Activated CD8-positive, alpha-beta T cell treated with anti-CD3 and anti-CD28 coated beads for 36 hours (primary cell): Measurements from ENCODE around the gene MOB1B. TPM values are rescaled to one million over a fixed set of nuclear protein-coding genes. Genes with fewer than 3 reads are reported as not detected.

Source experiments
- ATAC-seq: fragments of 200-7000 bp; cut with Tn5 transposase; one replicate; pipeline ENCODE4 v1.10.0; 2021; ENCODE audit warnings: mild to moderate bottlenecking, moderate library complexity
- CTCF ChIA-PET: fragments of 350-600 bp; sonication (Branson Sonifier 250); formaldehyde crosslinking; loops from one replicate; lab custom pipeline; 2021; ENCODE audit warnings: antibody characterized with exemption; lab: Charles Lee
- POLR2A ChIA-PET: fragments of 350-600 bp; sonication (Branson Sonifier 250); formaldehyde crosslinking; loops from one replicate; lab custom pipeline; 2021; ENCODE audit warnings: antibody characterized with exemption; lab: Charles Lee
- DNase-seq: peaks from one replicate; pipeline ENCODE4 v3.0.0-alpha.2; 2020
- H3K27ac Mint-ChIP-seq: one replicate; pipeline ENCODE4 v1.8.0; 2021; ENCODE audit warnings: mild to moderate bottlenecking, mixed read lengths
- H3K27me3 Mint-ChIP-seq: one replicate; pipeline ENCODE4 v1.8.0; 2021; ENCODE audit warnings: mixed read lengths
- H3K36me3 Mint-ChIP-seq: one replicate; pipeline ENCODE4 v1.8.0; 2021; ENCODE audit warnings: low read depth, mixed read lengths
- H3K4me1 Mint-ChIP-seq: one replicate; pipeline ENCODE4 v1.8.0; 2021; ENCODE audit warnings: low read depth, mixed read lengths
- H3K4me3 Mint-ChIP-seq: one replicate; pipeline ENCODE4 v1.8.0; 2021; ENCODE audit warnings: mild to moderate bottlenecking, moderate library complexity, mixed read lengths
- H3K9me3 Mint-ChIP-seq: one replicate; pipeline ENCODE4 v1.8.0; 2021; ENCODE audit warnings: mixed read lengths
- intact Hi-C: fragments of 100-400 bp; cut with micrococcal nuclease; formaldehyde crosslinking; loops from one replicate; pipeline ENCODE4 v1.10.0; 2022
- total RNA-seq, 2 experiments: library from RNA; stranded (reverse); gene quantifications; one replicate each; pipeline ENCODE4 v1.2.3, GENCODE V29; 2021
- TF ChIP-seq, protein P1 (sequence below): fragments of 200-600 bp; IDR thresholded peaks from one replicate; pipeline ENCODE4 v1.8.0; 2022; ENCODE audit warnings: antibody characterized with exemption, mild to moderate bottlenecking

MOB1B gene
- total RNA-seq, 2 experiments from 2014 or later, result 14.9 to 19.7 TPM

GRCh38 chr4:70931347-70931746 is 29.2 kb downstream of the MOB1B start:
- TF ChIP-seq, protein P1, sequence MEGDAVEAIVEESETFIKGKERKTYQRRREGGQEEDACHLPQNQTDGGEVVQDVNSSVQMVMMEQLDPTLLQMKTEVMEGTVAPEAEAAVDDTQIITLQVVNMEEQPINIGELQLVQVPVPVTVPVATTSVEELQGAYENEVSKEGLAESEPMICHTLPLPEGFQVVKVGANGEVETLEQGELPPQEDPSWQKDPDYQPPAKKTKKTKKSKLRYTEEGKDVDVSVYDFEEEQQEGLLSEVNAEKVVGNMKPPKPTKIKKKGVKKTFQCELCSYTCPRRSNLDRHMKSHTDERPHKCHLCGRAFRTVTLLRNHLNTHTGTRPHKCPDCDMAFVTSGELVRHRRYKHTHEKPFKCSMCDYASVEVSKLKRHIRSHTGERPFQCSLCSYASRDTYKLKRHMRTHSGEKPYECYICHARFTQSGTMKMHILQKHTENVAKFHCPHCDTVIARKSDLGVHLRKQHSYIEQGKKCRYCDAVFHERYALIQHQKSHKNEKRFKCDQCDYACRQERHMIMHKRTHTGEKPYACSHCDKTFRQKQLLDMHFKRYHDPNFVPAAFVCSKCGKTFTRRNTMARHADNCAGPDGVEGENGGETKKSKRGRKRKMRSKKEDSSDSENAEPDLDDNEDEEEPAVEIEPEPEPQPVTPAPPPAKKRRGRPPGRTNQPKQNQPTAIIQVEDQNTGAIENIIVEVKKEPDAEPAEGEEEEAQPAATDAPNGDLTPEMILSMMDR, result no peak
- ChIA-PET POLR2A (no interaction called here), CTCF (interaction anchor here (0.9 to 1.3 kb wide), 3 partner anchors 12 to 63 kb away, joined by 3 to 4 read pairs (median 3); no protein-coding TSS in a partner anchor)
- Mint-ChIP-seq H3K4me1 (peaks cover 34% of the 10 kb centered on the region), H3K27me3 (no peaks in the 10 kb centered on the region), H3K27ac (no peak overlapping the region), H3K36me3 (peaks cover 8% of the 10 kb centered on the region), H3K4me3 (no peak overlapping the region), H3K9me3 (peaks cover 8% of the 10 kb centered on the region)
- intact Hi-C loops, result no loop called here
- ATAC-seq (no peak), DNase-seq (no peak)

DNA sequence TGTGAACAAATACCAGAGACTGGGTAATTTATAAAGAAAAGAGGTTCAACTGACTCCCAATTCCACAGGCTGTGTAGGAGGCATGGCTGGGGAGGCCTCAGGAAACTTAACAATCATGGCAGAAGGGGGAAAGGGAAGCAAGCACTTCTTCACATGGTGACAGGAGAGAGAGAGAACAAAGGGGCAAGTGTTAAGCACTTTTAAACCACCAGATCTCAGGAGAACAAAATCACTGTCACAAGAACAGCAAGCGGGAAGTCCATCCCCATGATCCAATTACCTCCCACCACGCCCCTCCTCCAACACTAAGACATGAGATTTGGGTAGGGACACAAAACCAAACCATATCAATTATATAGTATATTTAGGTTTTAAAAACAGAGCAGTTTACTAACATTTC is 30.8 kb downstream of the MOB1B start:
- no peak for DNase-seq
- no peaks in the 10 kb centered on the region for H3K27me3 Mint-ChIP-seq
- peaks cover 30% of the 10 kb centered on the region for H3K4me1 Mint-ChIP-seq
- ChIA-PET CTCF (no interaction called here), POLR2A (no interaction called here)
- peaks cover 10% of the 10 kb centered on the region for H3K36me3 Mint-ChIP-seq
- H3K4me3 Mint-ChIP-seq, result no peak overlapping the region
- ATAC-seq, result no peak
- intact Hi-C loops, result no loop called here
- no peak overlapping the region for H3K27ac Mint-ChIP-seq
- TF ChIP-seq, protein P1, result no peak
- peaks cover 6% of the 10 kb centered on the region for H3K9me3 Mint-ChIP-seq

GRCh38 chr4:70935038-70935695 is 33.0 kb downstream of the MOB1B start:
- DNase-seq, result no peak
- CTCF ChIA-PET, result no interaction called here
- H3K4me3 Mint-ChIP-seq, result no peak overlapping the region
- TF ChIP-seq, protein P1, result no peak
- POLR2A ChIA-PET, result interaction anchor here (0.6 kb wide), 1 partner anchor 27 kb away, joined by 4 read pairs; no protein-coding TSS in a partner anchor
- peaks cover 10% of the 10 kb centered on the region for H3K36me3 Mint-ChIP-seq
- peaks cover 31% of the 10 kb centered on the region for H3K4me1 Mint-ChIP-seq
- intact Hi-C loops, result no loop called here
- H3K27ac Mint-ChIP-seq, result no peak overlapping the region
- peaks cover 6% of the 10 kb centered on the region for H3K9me3 Mint-ChIP-seq
- H3K27me3 Mint-ChIP-seq, result no peaks in the 10 kb centered on the region
- ATAC-seq, result no peak

GRCh38 chr4:70936200-70936787 is 34.1 kb downstream of the MOB1B start:
- DNase-seq (no peak), ATAC-seq (peak; percentile 42)
- ChIA-PET CTCF (interaction anchor here (1.0 kb wide), 1 partner anchor 15 kb away, joined by 3 read pairs; no protein-coding TSS in a partner anchor), POLR2A (interaction anchor here (0.6 kb wide), 1 partner anchor 29 kb away, joined by 4 read pairs; no protein-coding TSS in a partner anchor)
- intact Hi-C loops, result no loop called here
- no peak overlapping the region for H3K4me3 Mint-ChIP-seq
- TF ChIP-seq, protein P1, result no peak
- no peaks in the 10 kb centered on the region for H3K27me3 Mint-ChIP-seq
- H3K36me3 Mint-ChIP-seq, result peaks cover 12% of the 10 kb centered on the region
- no peak overlapping the region for H3K27ac Mint-ChIP-seq
- peaks cover 6% of the 10 kb centered on the region for H3K9me3 Mint-ChIP-seq
- peaks cover 22% of the 10 kb centered on the region for H3K4me1 Mint-ChIP-seq

DNA sequence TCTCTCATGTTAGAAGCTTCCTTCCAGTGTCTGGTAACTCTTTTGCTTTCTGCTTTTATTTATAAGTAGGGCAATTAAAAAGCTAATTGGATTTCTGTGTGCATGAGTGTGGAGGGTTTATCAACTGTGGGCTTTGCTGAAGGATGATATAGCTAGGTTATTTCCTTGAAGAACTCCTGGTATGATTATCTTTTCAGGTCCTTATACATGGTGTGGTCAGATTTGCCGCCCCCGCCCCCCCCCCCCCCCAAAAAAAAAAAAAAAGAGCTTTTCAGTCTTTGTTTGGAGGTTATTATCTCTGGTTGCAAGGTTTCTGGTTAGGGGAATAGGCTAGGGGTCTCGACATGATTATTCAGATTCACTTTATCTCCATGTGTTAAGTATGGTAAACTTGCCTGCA is 35.9 kb downstream of the MOB1B start:
- Mint-ChIP-seq H3K27me3 (no peaks in the 10 kb centered on the region), H3K27ac (no peak overlapping the region), H3K9me3 (peaks cover under 1% of the 10 kb centered on the region), H3K36me3 (peaks cover 7% of the 10 kb centered on the region), H3K4me1 (peaks cover 29% of the 10 kb centered on the region), H3K4me3 (no peak overlapping the region)
- TF ChIP-seq, protein P1, result no peak
- ChIA-PET POLR2A (interaction anchor here (1.0 kb wide), 1 partner anchor 100 kb away, joined by 3 read pairs; no protein-coding TSS in a partner anchor), CTCF (interaction anchor here (1.1 kb wide), 1 partner anchor 10 kb away, joined by 3 read pairs; no protein-coding TSS in a partner anchor)
- ATAC-seq (no peak), DNase-seq (no peak)
- intact Hi-C loops, result no loop called here
